Astrocyte of the cerebellum (primary cell): ENCODE data around the gene ACSF3.
A peak's percentile ranks its signal among the peaks of the same experiment; 100 is the strongest.
"Not testable (repeated sequence)": the region's sequence is repeated elsewhere in the genome, so short reads cannot be mapped to it uniquely, and the experiment has no call there.

Experiments
- DNase-seq: peaks from one replicate; pipeline ENCODE4 v3.0.0-alpha.2; 2011; ENCODE audit warnings: low read depth
- H3K4me3 ChIP-seq: 2 replicates; pipeline ENCODE4 v1.5.1; 2011; ENCODE audit warnings: mild to moderate bottlenecking, low read depth, low read length, moderate library complexity
- in situ Hi-C: cut with HindIII; loops from 2 replicates; pipeline ENCODE4 v1.10.0; 2017; ENCODE audit warnings: low sequenced_read_pairs
- TF ChIP-seq, protein P1 (sequence below): IDR thresholded peaks from 2 replicates; pipeline ENCODE4 v1.5.1; 2012; ENCODE audit warnings: low read length, low read depth, moderate library complexity, mild to moderate bottlenecking; ENCODE audit errors: missing control alignments

ACSF3 gene

DNA sequence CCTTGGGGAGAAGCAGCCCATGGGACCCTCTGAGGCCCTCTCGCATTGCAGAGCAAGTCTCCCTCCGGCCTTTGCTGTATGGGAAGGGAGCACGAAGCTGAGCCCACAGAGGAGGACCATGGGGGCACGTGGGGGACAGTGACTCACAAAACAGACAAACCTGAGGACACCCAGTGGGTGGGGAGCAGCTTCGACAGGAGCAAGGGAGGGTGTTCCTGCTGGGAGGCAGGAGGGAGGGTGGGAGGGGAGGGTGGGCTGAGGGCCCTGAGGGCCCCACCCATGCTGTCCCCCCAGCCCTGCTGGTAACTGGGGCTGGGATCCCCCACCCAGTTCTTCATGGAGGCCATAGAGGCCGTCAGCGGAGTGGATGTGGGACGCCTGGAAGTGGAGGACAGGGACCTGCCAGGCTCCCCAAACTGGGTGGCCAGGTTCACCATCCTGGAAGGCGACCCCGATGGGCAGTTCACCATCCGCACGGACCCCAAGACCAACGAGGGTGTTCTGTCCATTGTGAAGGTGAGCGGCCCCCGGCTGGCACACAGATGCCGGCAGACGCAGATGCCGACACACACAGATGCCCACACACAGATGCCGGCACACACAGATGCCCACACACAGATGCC lies 94.2 kb downstream of the ACSF3 start:
- no peak overlapping the region for H3K4me3 ChIP-seq
- TF ChIP-seq, protein P1, sequence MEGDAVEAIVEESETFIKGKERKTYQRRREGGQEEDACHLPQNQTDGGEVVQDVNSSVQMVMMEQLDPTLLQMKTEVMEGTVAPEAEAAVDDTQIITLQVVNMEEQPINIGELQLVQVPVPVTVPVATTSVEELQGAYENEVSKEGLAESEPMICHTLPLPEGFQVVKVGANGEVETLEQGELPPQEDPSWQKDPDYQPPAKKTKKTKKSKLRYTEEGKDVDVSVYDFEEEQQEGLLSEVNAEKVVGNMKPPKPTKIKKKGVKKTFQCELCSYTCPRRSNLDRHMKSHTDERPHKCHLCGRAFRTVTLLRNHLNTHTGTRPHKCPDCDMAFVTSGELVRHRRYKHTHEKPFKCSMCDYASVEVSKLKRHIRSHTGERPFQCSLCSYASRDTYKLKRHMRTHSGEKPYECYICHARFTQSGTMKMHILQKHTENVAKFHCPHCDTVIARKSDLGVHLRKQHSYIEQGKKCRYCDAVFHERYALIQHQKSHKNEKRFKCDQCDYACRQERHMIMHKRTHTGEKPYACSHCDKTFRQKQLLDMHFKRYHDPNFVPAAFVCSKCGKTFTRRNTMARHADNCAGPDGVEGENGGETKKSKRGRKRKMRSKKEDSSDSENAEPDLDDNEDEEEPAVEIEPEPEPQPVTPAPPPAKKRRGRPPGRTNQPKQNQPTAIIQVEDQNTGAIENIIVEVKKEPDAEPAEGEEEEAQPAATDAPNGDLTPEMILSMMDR: no peak
- in situ Hi-C loops: no loop called here
- no peak for DNase-seq

DNA sequence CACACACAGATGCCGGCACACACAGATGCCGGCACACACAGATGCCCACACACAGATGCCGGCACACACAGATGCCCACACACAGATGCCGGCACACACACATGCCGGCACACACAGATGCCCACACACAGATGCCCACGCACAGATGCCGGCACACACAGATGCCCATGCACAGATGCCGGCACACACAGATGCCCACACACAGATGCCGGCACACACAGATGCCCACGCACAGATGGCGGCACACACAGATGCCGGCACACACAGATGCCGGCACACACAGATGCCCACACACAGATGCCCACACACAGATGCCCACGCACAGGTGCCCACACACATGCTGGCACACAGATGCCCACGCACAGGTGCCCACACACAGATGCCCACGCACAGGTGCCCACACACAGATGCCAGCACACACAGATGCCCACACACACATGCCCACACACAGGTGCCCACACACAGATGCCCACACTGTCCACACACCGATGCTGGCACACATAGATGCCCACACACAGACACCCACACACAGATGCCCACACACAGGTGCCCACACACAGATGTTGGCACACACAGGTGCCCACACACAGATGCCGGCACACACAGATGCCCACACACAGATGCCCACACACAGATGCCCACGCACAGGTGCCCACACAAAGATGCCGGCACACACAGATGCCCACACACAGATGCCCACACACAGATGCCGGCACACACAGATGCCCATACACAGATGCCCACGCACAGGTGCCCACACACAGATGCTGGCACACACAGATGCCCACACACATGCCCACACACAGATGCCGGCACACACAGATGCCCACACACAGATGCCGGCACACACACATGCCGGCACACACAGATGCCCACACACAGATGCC lies 95.1 kb downstream of the ACSF3 start:
- in situ Hi-C loops, DNase-seq, H3K4me3 ChIP-seq: not testable (repeated sequence)

DNA sequence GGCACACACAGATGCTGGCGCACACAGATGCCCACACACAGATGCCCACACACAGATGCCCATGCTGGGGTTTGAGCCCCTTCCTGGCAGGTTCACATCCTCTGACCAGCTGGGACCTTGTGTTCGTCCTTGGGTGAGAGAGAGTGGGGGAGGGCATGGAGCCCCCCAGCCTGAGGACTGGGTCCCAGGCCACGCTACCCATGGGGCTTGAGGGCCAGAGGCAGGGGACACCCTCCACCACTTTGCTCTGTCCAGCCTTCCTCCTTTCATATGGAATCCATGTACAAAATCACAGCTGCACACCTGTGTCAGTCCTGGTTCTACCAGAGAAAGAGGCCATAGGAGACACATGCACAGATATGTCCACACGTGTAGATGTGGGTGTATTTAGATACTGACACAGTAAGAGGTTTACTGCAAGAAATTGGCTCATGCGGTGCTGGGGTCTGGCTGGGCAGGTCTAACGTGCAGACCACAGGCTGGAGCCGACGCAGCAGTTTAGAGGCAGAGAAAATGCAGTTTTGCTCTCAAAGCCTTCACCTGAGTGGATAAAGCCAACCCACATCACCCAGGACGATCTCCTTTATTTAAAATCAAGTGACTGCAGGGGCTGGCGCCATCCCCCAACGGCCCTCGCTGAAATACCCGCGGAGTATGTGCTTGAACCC lies 95.8 kb downstream of the ACSF3 start:
- H3K4me3 ChIP-seq: no peak overlapping the region
- no peak for DNase-seq
- TF ChIP-seq, protein P1: no peak
- in situ Hi-C loops: no loop called here

DNA sequence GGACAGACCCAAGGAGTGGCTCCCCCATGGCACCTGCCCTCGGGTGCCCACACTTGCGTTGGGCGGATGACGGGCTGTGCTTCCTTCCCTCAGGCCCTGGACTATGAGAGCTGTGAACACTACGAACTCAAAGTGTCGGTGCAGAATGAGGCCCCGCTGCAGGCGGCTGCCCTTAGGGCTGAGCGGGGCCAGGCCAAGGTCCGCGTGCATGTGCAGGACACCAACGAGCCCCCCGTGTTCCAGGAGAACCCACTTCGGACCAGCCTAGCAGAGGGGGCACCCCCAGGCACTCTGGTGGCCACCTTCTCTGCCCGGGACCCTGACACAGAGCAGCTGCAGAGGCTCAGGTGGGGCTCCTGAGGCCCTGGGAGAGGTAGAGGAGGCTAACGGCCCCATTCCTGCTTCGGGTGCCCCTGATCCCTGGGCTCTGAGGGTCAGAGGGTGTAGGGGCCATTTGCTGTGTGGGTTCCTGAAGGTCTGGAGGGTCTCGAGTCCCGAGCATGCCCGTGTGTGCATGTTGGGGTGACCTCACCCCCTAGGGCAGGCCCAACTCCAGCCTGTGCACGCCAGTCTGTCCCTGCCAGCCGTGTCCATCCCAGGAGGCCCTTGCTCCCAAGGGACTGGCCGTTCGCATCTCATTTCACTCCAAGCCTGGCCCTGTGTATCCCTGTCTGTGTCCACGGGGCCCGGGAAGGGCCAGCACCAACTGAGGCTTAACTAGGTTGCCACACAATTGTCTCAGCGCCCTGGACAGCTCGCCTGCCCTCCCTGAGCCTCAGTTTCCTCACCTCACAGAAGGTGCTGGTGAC lies 96.7 kb downstream of the ACSF3 start:
- H3K4me3 ChIP-seq: no peak overlapping the region
- TF ChIP-seq, protein P1: no peak
- no peak for DNase-seq
- in situ Hi-C loops: no loop called here

DNA sequence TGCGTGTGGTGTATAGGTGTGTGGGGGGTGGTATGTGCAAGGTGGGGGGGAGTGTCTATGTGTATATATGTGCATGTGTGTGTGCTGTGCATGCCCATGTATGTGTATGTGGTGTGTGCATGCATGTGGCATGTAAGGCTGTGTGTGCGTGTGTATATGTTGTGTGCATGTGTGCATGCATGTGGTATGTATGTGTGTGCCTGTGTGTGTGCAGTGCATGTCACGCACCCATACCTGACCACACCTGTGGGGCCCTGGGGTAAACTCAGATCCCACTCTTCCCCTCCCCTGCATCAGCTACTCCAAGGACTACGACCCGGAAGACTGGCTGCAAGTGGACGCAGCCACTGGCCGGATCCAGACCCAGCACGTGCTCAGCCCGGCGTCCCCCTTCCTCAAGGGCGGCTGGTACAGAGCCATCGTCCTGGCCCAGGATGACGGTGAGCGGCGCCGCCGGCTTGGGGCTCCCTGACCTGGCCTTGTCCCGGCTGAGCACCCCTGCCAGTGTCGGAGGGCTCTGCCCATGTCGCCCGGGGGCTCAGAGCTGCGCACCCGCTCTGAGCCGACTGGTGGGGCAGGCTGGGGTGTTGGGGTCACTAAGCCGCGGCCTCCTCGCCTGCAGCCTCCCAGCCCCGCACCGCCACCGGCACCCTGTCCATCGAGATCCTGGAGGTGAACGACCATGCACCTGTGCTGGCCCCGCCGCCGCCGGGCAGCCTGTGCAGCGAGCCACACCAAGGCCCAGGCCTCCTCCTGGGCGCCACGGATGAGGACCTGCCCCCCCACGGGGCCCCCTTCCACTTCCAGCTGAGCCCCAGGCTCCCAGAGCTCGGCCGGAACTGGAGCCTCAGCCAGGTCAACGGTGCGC lies 97.6 kb downstream of the ACSF3 start:
- H3K4me3 ChIP-seq: no peak overlapping the region
- DNase-seq: no peak
- TF ChIP-seq, protein P1: no peak
- in situ Hi-C loops: no loop called here

DNA sequence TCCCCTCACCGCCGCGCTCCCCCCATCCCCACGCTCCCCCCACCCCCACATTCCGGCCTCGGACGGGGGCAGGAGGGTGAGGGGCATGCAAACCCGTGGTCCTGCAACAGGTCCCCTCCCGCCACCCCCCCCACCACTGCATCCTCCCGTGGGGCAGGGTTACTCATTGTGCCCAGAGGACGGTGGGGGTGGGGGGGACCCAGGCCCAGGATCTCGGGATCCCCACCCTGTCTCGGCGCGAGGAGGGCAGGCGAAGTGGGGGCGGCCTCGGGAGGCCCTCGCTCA lies 98.2 kb downstream of the ACSF3 start:
- H3K4me3 ChIP-seq: peak overlapping the region; percentile 39
- in situ Hi-C loops: no loop called here
- TF ChIP-seq, protein P1: no peak
- DNase-seq: no peak

DNA sequence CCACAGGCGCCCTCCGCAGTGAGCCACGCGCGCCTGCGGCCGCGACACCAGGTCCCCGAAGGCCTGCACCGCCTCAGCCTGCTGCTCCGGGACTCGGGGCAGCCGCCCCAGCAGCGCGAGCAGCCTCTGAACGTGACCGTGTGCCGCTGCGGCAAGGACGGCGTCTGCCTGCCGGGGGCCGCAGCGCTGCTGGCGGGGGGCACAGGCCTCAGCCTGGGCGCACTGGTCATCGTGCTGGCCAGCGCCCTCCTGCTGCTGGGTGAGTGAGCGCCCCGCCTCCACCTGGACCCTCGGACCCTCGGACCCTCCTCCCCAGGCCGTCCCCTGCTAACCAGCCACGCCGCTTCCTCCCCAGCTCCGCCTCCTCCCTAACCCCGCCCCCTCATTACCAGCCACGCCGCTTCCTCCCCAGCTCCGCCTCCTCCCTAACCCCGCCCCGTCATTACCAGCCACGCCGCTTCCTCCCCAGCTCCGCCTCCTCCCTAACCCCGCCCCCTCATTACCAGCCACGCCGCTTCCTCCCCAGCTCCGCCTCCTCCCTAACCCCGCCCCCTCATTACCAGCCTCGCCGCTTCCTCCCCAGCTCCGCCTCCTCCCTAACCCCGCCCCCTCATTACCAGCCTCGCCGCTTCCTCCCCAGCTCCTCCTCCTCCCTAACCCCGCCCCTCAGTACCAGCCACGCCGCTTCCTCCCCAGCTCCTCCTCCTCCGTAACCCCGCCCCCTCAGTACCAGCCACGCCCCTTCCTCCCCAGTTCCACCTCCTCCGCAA lies 98.7 kb downstream of the ACSF3 start:
- DNase-seq, in situ Hi-C loops: not testable (repeated sequence)
- H3K4me3 ChIP-seq: peak overlapping the region; percentile 39
